Ishikawa (cell line): ENCODE data around the gene S100A14.
A peak's percentile ranks its signal among the peaks of the same experiment; 100 is the strongest.

ENCODE experiments used
- CEBPB ChIP-seq: IDR thresholded peaks from 2 replicates; pipeline ENCODE4 v1.6.1; 2012
- EP300 ChIP-seq: IDR thresholded peaks from 2 replicates; pipeline ENCODE4 v1.6.1; 2012; ENCODE audit warnings: borderline replicate concordance
- FOXM1 ChIP-seq: IDR thresholded peaks from 2 replicates; pipeline ENCODE4 v1.6.1; 2012; ENCODE audit warnings: low read depth, borderline replicate concordance
- REST ChIP-seq: IDR thresholded peaks from 2 replicates; pipeline ENCODE4 v1.6.1; 2012; ENCODE audit warnings: low read depth, mild to moderate bottlenecking
- YY1 ChIP-seq: IDR thresholded peaks from 2 replicates; pipeline ENCODE4 v1.6.1; 2012; ENCODE audit warnings: low read depth
- TF ChIP-seq, protein P1 (sequence below): IDR thresholded peaks from 2 replicates; pipeline ENCODE4 v1.6.1; 2012

DNA sequence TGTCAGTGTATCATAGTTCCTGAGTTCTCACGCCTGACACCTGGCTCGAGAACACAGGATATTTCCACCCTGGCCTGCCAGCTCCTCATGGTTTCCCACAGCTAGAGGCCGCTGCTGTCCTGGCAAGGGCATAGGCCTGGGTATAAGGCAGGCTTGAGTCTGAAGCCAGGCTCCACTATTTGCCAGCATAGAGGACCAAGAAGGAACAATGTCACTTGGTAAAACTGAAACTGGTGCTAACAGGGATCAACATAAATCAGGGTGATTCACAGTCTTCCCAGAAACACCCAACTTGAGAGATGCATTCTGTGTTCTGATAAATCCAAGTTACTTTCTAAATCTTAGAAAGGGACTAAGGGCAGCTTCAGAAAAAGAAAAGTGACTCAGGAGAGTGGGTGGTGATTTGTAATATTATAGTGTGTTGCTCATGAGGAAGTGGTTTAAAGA is 43.5 kb downstream of the S100A14 start:
- TF ChIP-seq REST (no peak), YY1 (no peak), CEBPB (no peak), EP300 (no peak), FOXM1 (no peak)
- TF ChIP-seq, protein P1, sequence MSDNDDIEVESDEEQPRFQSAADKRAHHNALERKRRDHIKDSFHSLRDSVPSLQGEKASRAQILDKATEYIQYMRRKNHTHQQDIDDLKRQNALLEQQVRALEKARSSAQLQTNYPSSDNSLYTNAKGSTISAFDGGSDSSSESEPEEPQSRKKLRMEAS = peak; percentile 40; the same call in 1 of the 2 replicates
